Parathyroid adenoma (tissue), 2 donors: ENCODE measurements around the gene XYLT1.
"Not testable (repeated sequence)": the region's sequence is repeated elsewhere in the genome, so short reads cannot be mapped to it uniquely, and the experiment has no call there.

Experiments
- H2AFZ ChIP-seq: fragments of 300-600 bp; sonication (generic); one replicate; pipeline ENCODE4 v1.7.0; 2017; ENCODE audit warnings: antibody characterized with exemption, mild to moderate bottlenecking
- H3K27ac ChIP-seq: fragments of 300-600 bp; sonication (generic); one replicate; pipeline ENCODE4 v1.7.0; 2017
- H3K27me3 ChIP-seq: fragments of 300-600 bp; sonication (generic); one replicate; pipeline ENCODE4 v1.7.0; 2017; ENCODE audit warnings: low read length; ENCODE audit not compliant: control insufficient read depth, insufficient read depth
- H3K36me3 ChIP-seq: fragments of 300-600 bp; sonication (generic); one replicate; pipeline ENCODE4 v1.7.0; 2017; ENCODE audit warnings: low read length; ENCODE audit not compliant: control insufficient read depth, insufficient read depth
- H3K4me1 ChIP-seq: fragments of 300-600 bp; sonication (generic); one replicate; pipeline ENCODE4 v1.7.0; 2017; ENCODE audit warnings: control low read depth
- H3K4me2 ChIP-seq: fragments of 300-600 bp; sonication (generic); one replicate; pipeline ENCODE4 v1.7.0; 2017; ENCODE audit warnings: low read length
- H3K4me3 ChIP-seq: fragments of 300-600 bp; sonication (generic); one replicate; pipeline ENCODE4 v1.7.0; 2017; ENCODE audit warnings: low read depth, low read length
- H3K79me2 ChIP-seq: fragments of 300-600 bp; sonication (generic); one replicate; pipeline ENCODE4 v1.7.0; 2017; ENCODE audit warnings: control low read depth
- H3K9ac ChIP-seq: fragments of 300-600 bp; sonication (generic); one replicate; pipeline ENCODE4 v1.7.0; 2017; ENCODE audit warnings: mild to moderate bottlenecking
- H3K9me3 ChIP-seq: fragments of 300-600 bp; sonication (generic); one replicate; pipeline ENCODE4 v1.7.0; 2017; ENCODE audit warnings: low read length; ENCODE audit not compliant: control insufficient read depth
- CTCF ChIP-seq: fragments of 300-600 bp; sonication (generic); IDR thresholded peaks from one replicate; pipeline ENCODE4 v1.7.0; 2017; ENCODE audit warnings: antibody characterized with exemption, mild to moderate bottlenecking
- donor health status: primary hyperparathyroidism.

XYLT1 gene

GRCh38 chr16:17491140-17491662 lies 20.4 kb upstream of the XYLT1 start:
- Histone ChIP-seq H2AFZ (no peak overlapping the region), H3K36me3 (no peaks in the 10 kb centered on the region), H3K9me3 (no peaks in the 10 kb centered on the region), H3K4me2 (no peak overlapping the region), H3K4me3 (no peak overlapping the region), H3K4me1 (no peaks in the 10 kb centered on the region), H3K27me3 (no peaks in the 10 kb centered on the region), H3K79me2 (no peaks in the 10 kb centered on the region), H3K27ac (no peak overlapping the region), H3K9ac (no peak overlapping the region)
- no peak for TF ChIP-seq CTCF

- Histone ChIP-seq H3K36me3 (no peaks in the 10 kb centered on the region), H3K4me3 (no peak overlapping the region), H3K79me2 (no peaks in the 10 kb centered on the region), H3K9ac (no peak overlapping the region), H3K27ac (no peak overlapping the region), H3K4me1 (no peaks in the 10 kb centered on the region), H2AFZ (no peak overlapping the region), H3K4me2 (no peak overlapping the region), H3K27me3 (no peaks in the 10 kb centered on the region), H3K9me3 (no peaks in the 10 kb centered on the region)
- TF ChIP-seq CTCF: no peak
Observed at GRCh38 chr16:17488506-17488905, 17.7 kb upstream of the XYLT1 start.

- H3K36me3 ChIP-seq: no peaks in the 10 kb centered on the region
- no peaks in the 10 kb centered on the region for H3K4me1 ChIP-seq
- no peak overlapping the region for H3K4me2 ChIP-seq
- no peak overlapping the region for H3K9ac ChIP-seq
- no peaks in the 10 kb centered on the region for H3K9me3 ChIP-seq
- no peaks in the 10 kb centered on the region for H3K27me3 ChIP-seq
- no peak overlapping the region for H2AFZ ChIP-seq
- no peak overlapping the region for H3K4me3 ChIP-seq
- no peaks in the 10 kb centered on the region for H3K79me2 ChIP-seq
- no peak overlapping the region for H3K27ac ChIP-seq
- no peak for TF ChIP-seq CTCF
Observed at GRCh38 chr16:17483351-17483750, 12.6 kb upstream of the XYLT1 start.

GRCh38 chr16:17482341-17482740 lies 11.6 kb upstream of the XYLT1 start:
- H3K4me3 ChIP-seq, H2AFZ ChIP-seq, H3K27me3 ChIP-seq, H3K4me1 ChIP-seq, H3K4me2 ChIP-seq, H3K27ac ChIP-seq, H3K36me3 ChIP-seq, H3K9me3 ChIP-seq, H3K9ac ChIP-seq, H3K79me2 ChIP-seq: not testable (repeated sequence)

GRCh38 chr16:17481736-17482135 lies 11.0 kb upstream of the XYLT1 start:
- Histone ChIP-seq H3K4me3 (no peak overlapping the region), H2AFZ (no peak overlapping the region), H3K27ac (no peak overlapping the region), H3K9me3 (no peaks in the 10 kb centered on the region), H3K4me1 (peaks cover 3% of the 10 kb centered on the region), H3K4me2 (no peak overlapping the region), H3K27me3 (no peaks in the 10 kb centered on the region), H3K79me2 (no peaks in the 10 kb centered on the region), H3K36me3 (no peaks in the 10 kb centered on the region), H3K9ac (no peak overlapping the region)
- TF ChIP-seq CTCF: no peak

GRCh38 chr16:17477260-17477545 lies 6.4 kb upstream of the XYLT1 start:
- not testable (repeated sequence) for H3K4me3 ChIP-seq, H3K27ac ChIP-seq, H3K27me3 ChIP-seq, H3K9ac ChIP-seq, H3K9me3 ChIP-seq, H3K4me1 ChIP-seq, H3K36me3 ChIP-seq, H3K4me2 ChIP-seq, H2AFZ ChIP-seq, H3K79me2 ChIP-seq
